ENCODE data around the gene ETV6. TPM values are rescaled to one million over a fixed set of nuclear protein-coding genes. Genes with fewer than 3 reads are reported as not detected.

Gene ETV6
- total and polyA plus RNA-seq, 2 of the 8 experiments (the other 6 are each of a cell fraction or from before 2014, with no cell fraction given) = 5.5 to 23.9 TPM

GRCh38 chr12:11655842-11656241, 6.4 kb downstream of the ETV6 start (continued):
- no peak for TF ChIP-seq CBX8 (IDR thresholded peaks at IDR 0.05; ENCODE audit: borderline replicate concordance, low read depth, low read length)
- no peak for TF ChIP-seq SIRT6 (IDR thresholded peaks at IDR 0.05; ENCODE audit: low read length)
- no peak for TF ChIP-seq RBBP5 (IDR thresholded peaks at IDR 0.05; ENCODE audit: borderline replicate concordance, low read depth, low read length)

All from H1 (cell line).